Measurements from ENCODE around the gene TRIM72. TPM values are rescaled to one million over a fixed set of nuclear protein-coding genes. Genes with fewer than 3 reads are reported as not detected.
"Not testable (repeated sequence)": the region's sequence is repeated elsewhere in the genome, so short reads cannot be mapped to it uniquely, and the experiment has no call there.

TRIM72 gene
- total RNA-seq, 2 experiments from 2014 or later: 0.03 to 0.05 TPM

DNA sequence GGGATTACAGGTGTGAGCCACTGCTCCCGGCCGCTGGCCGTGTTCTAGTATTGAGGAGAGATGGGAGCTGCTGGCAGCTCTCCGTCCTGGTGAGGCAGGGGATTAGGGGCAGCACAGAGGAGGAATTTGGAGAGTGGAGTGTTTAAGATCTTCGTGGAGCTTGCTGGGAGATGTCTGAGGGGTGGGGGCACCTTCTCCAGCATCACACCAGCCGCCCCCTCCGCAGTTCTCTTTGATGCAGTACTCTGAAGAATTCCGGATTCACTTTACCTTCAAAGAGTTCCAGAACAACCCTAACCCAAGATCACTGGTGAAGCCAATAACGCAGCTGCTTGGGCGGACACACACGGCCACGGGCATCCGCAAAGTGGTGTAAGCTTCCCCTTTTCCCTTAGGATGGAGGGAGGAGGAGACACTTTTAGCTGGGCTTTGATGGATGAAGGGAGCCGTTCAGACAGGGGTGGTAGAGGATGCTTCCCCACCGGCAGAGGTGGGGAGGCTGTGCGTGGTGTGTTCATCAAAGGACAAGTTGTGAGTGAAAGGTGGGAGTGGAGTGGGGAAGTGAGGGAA, 57.8 kb downstream of the TRIM72 start:
- Mint-ChIP-seq H3K4me3 (no peak overlapping the region), H3K27me3 (no peaks in the 10 kb centered on the region)

GRCh38 chr16:31273187-31273586, 59.3 kb downstream of the TRIM72 start:
- no peak overlapping the region for H3K4me3 Mint-ChIP-seq
- ChIA-PET POLR2A (no interaction called here), CTCF (no interaction called here)
- peaks cover 77% of the 10 kb centered on the region for H3K36me3 Mint-ChIP-seq (ENCODE audit: low read depth)
- no peaks in the 10 kb centered on the region for H3K27me3 Mint-ChIP-seq
- DNase-seq: no peak
- no peaks in the 10 kb centered on the region for H3K9me3 Mint-ChIP-seq
- no peak overlapping the region for H3K27ac Mint-ChIP-seq
- H3K4me1 Mint-ChIP-seq: peaks cover 4% of the 10 kb centered on the region

More for the DNA sequence above, 57.8 kb downstream of the TRIM72 start:
- CTCF ChIA-PET: no interaction called here
- H3K36me3 Mint-ChIP-seq (ENCODE audit: low read depth): peaks cover 77% of the 10 kb centered on the region
- DNase-seq: no peak
- H3K4me1 Mint-ChIP-seq: peaks cover 16% of the 10 kb centered on the region
- H3K9me3 Mint-ChIP-seq: no peaks in the 10 kb centered on the region
- no peak overlapping the region for H3K27ac Mint-ChIP-seq
- POLR2A ChIA-PET: interaction anchor here (1.0 kb wide), 1 partner anchor 12 kb away, joined by 3 read pairs; the partner anchor contains the start of gene ITGAM

- no peaks in the 10 kb centered on the region for H3K27me3 Mint-ChIP-seq
- H3K4me1 Mint-ChIP-seq: peaks cover 2% of the 10 kb centered on the region
- no peaks in the 10 kb centered on the region for H3K9me3 Mint-ChIP-seq
- no peak for DNase-seq
- no peak overlapping the region for H3K27ac Mint-ChIP-seq
- POLR2A ChIA-PET: no interaction called here
- peaks cover 77% of the 10 kb centered on the region for H3K36me3 Mint-ChIP-seq (ENCODE audit: low read depth)
- no peak overlapping the region for H3K4me3 Mint-ChIP-seq
- CTCF ChIA-PET: no interaction called here
Measured at GRCh38 chr16:31273676-31274075, 59.8 kb downstream of the TRIM72 start.

GRCh38 chr16:31274831-31275816, 61.2 kb downstream of the TRIM72 start:
- Mint-ChIP-seq H3K4me3 (no peak overlapping the region), H3K9me3 (no peaks in the 10 kb centered on the region)

GRCh38 chr16:31276600-31276999, 62.7 kb downstream of the TRIM72 start:
- Mint-ChIP-seq H3K4me3 (no peak overlapping the region), H3K27me3 (peaks cover 2% of the 10 kb centered on the region), H3K4me1 (no peaks in the 10 kb centered on the region), H3K27ac (no peak overlapping the region), H3K9me3 (no peaks in the 10 kb centered on the region), H3K36me3 (ENCODE audit: low read depth) (peaks cover 86% of the 10 kb centered on the region)
- DNase-seq: no peak
- ChIA-PET POLR2A (interaction anchor here (0.6 kb wide), 1 partner anchor 110 kb away, joined by 3 read pairs; no protein-coding TSS in a partner anchor), CTCF (no interaction called here)

More at GRCh38 chr16:31274831-31275816, 61.2 kb downstream of the TRIM72 start:
- H3K36me3 Mint-ChIP-seq (ENCODE audit: low read depth): peaks cover 81% of the 10 kb centered on the region
- no peaks in the 10 kb centered on the region for H3K27me3 Mint-ChIP-seq
- no peak overlapping the region for H3K27ac Mint-ChIP-seq
- CTCF ChIA-PET: interaction anchor here (0.6 kb wide), 1 partner anchor 137 kb away, joined by 3 read pairs; no protein-coding TSS in a partner anchor
- POLR2A ChIA-PET: no interaction called here
- no peak for DNase-seq
- no peaks in the 10 kb centered on the region for H3K4me1 Mint-ChIP-seq

DNA sequence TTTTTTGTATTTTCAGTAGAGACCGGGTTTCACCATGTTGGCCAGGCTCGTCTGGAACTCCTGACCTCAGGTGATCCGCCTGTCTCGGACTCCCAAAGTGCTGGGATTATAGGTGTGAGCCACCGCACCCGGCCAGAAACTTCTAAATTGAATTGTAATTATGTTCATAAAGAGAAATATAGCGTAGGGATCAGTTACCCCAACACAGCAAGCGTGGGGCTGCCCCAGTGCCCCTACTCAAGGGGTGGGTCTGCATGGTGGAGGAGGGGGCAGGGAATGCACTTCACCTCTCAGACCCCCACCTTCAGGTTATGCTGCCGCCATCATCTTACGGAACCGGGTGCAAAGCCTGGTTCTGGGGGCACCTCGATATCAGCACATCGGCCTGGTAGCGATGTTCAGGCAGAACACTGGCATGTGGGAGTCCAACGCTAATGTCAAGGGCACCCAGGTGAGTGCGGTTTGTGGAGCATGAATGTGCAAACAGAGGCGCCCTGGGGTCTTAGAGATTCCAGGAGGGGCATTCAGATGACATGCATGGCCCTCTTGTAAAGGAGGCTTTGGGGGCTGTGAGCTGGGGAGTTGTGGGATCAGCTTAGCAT, 63.8 kb downstream of the TRIM72 start:
- no peak overlapping the region for H3K4me3 Mint-ChIP-seq
- no peaks in the 10 kb centered on the region for H3K4me1 Mint-ChIP-seq
- peaks cover 11% of the 10 kb centered on the region for H3K27me3 Mint-ChIP-seq
- CTCF ChIA-PET: no interaction called here
- POLR2A ChIA-PET: no interaction called here
- peaks cover 90% of the 10 kb centered on the region for H3K36me3 Mint-ChIP-seq (ENCODE audit: low read depth)
- no peak overlapping the region for H3K27ac Mint-ChIP-seq
- DNase-seq: no peak
- H3K9me3 Mint-ChIP-seq: no peaks in the 10 kb centered on the region

GRCh38 chr16:31278853-31279252, 64.9 kb downstream of the TRIM72 start:
- CTCF ChIA-PET, POLR2A ChIA-PET, H3K4me1 Mint-ChIP-seq, H3K9me3 Mint-ChIP-seq, H3K4me3 Mint-ChIP-seq, H3K27ac Mint-ChIP-seq, DNase-seq: not testable (repeated sequence)
- Mint-ChIP-seq H3K27me3 (peaks cover 14% of the 10 kb centered on the region), H3K36me3 (ENCODE audit: low read depth) (peaks cover 89% of the 10 kb centered on the region)

Other genes starting within 250 kb of the TRIM72 start
- gene HSD3B7, start 228.9 kb upstream of the TRIM72 start, total RNA-seq: 1 to 10 TPM; 7.1 to 7.5 TPM
- 1 to 10 TPM; 1.5 to 1.7 TPM for gene STX1B, start 203.5 kb upstream of the TRIM72 start, total RNA-seq
- gene STX4, start 180.6 kb upstream of the TRIM72 start, total RNA-seq: 10 to 100 TPM; 67.2 to 70.0 TPM
- gene ZNF668, start 139.9 kb upstream of the TRIM72 start, total RNA-seq: 10 to 100 TPM; 13.9 to 17.4 TPM
- gene ZNF646, start 139.7 kb upstream of the TRIM72 start, total RNA-seq: 10 to 100 TPM; 31.9 to 32.1 TPM
- 1 to 10 TPM; 4.7 to 4.9 TPM for gene PRSS53, start 125.2 kb upstream of the TRIM72 start, total RNA-seq
- 10 to 100 TPM; 66.0 to 66.1 TPM for gene VKORC1, start 119.3 kb upstream of the TRIM72 start, total RNA-seq
- gene BCKDK, start 105.7 kb upstream of the TRIM72 start, total RNA-seq: 10 to 100 TPM; 32.9 to 34.4 TPM
- 10 to 100 TPM; 43.7 to 44.3 TPM for gene KAT8, start 96.5 kb upstream of the TRIM72 start, total RNA-seq
- gene PRSS8, start 78.4 kb upstream of the TRIM72 start, total RNA-seq: not detected
- under 1 TPM; 0.58 to 0.85 TPM for gene PRSS36, start 64.1 kb upstream of the TRIM72 start, total RNA-seq
- 100 to 1,000 TPM; 386 to 397 TPM for gene FUS, start 34.0 kb upstream of the TRIM72 start, total RNA-seq
- gene PYCARD, start 11.4 kb upstream of the TRIM72 start, total RNA-seq: 100 to 1,000 TPM in 1 of 2 experiments, 10 to 100 TPM in 1; 96.1 to 102 TPM
- gene PYDC1, start 3.0 kb downstream of the TRIM72 start, total RNA-seq: not detected
- gene ITGAM, start 45.9 kb downstream of the TRIM72 start, total RNA-seq: 10 to 100 TPM; 81.3 to 82.1 TPM
- 10 to 100 TPM; 42.0 to 43.2 TPM for gene ITGAX, start 141.1 kb downstream of the TRIM72 start, total RNA-seq
- gene ITGAD, start 179.2 kb downstream of the TRIM72 start, total RNA-seq: not detected
- not detected for gene COX6A2, start 214.2 kb downstream of the TRIM72 start, total RNA-seq
- gene ZNF843, start 228.7 kb downstream of the TRIM72 start, total RNA-seq: under 1 TPM in 1 of 2 experiments, not detected in 1; 0.13 TPM
- gene ARMC5, start 245.4 kb downstream of the TRIM72 start, total RNA-seq: 10 to 100 TPM; 10.1 to 12.0 TPM

Data from activated CD4-positive, alpha-beta memory T cell treated with anti-CD3 and anti-CD28 coated beads, Interleukin-2, amount 10 ng/mL, durations not matched to agents 7 days and 5 days (primary cell).